ENCODE results near the gene KCNC1. TPM values are rescaled to one million over a fixed set of nuclear protein-coding genes. Genes with fewer than 3 reads are reported as not detected.

Gene KCNC1
- total and polyA plus RNA-seq, 2 of the 4 experiments (the other 2 are of a cell fraction), result 0.03 TPM; not detected in 1

DNA sequence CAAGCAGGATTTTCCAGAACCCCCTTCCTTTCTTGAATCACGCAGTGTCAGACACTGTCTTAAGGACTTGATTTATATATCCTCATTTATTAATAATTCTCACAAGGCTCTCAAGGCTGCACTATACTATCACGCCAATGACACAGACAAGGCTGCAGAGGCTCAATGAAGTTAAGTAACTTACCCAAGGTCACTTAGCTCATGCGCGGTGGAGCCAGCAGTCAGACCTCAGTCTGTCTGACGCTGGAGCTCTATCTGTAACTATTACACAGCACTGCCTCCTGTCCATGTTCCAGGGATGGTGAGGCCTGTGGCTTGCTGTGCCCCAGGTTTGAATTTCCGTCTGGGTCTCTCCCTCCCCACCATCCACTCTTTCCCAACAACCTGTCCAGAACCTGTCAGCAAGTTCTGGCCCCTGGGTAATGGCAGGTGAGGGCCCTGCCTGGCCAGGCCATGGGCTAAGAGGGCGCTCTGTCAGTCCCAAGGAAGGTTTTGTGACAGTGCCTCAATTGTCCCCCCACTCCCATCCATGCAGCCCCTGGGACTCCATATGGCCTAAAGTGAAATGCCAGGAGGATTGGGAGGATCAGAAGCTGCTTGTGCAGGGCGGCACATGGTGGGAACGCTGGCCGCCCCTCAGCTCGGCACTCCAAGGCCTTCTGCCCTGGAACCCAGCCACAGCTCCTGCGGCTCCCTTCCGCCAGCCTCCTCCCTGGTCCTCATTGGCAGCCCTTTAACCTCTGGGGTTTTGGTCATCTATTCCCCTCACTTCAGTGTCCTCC lies 8.6 kb downstream of the KCNC1 start:
- no peak overlapping the region for H3K18ac ChIP-seq (ENCODE audit: low read depth, low read length)
- no peaks in the 10 kb centered on the region for H3K36me3 ChIP-seq (ENCODE audit: control insufficient read depth, insufficient read depth, low read length)
- no peak overlapping the region for H2BK20ac ChIP-seq (ENCODE audit: low read depth, low read length)
- peak overlapping the region; percentile 69 for H2AK9ac ChIP-seq (replicated peaks; ENCODE audit: low read depth, low read length, poor library complexity)
- H4K20me1 ChIP-seq (ENCODE audit: insufficient read depth, low read length), result no peaks in the 10 kb centered on the region; the same call in 1 of the 2 replicates
- H2AK5ac ChIP-seq (ENCODE audit: low read depth, low read length), result no peak overlapping the region
- CTCF ChIA-PET, result interaction anchor here (0.6 kb wide), 1 partner anchor 447 kb away, joined by 3 read pairs; no protein-coding TSS in a partner anchor
- no peak overlapping the region for H4K91ac ChIP-seq (ENCODE audit: insufficient read depth, low read depth, low read length)
- no peaks in the 10 kb centered on the region for H3K9me1 ChIP-seq (ENCODE audit: insufficient read depth, low read length)
- no peak overlapping the region for H3K56ac ChIP-seq (ENCODE audit: extremely low read depth, insufficient read depth, low read length)
- 87% methylated on average over 7 of the region's 13 CpGs; no CpG with 5 or more reads in 1 of the 2 experiments for WGBS, 2 experiments (ENCODE audit: extremely low coverage in 2 of 2, insufficient read length in 1 of 2)
- no peaks in the 10 kb centered on the region for H3K79me1 ChIP-seq (ENCODE audit: low read depth in 1 of 2, low read length in 2 of 2)
- H3K9ac ChIP-seq (ENCODE audit: low read depth, low read length), result no peak overlapping the region
- no peak overlapping the region for H2BK120ac ChIP-seq (ENCODE audit: low read depth, low read length)
- no peak overlapping the region for H4K8ac ChIP-seq (ENCODE audit: low read depth in 2 of 2, low read length in 2 of 2)
- no peak overlapping the region for H4K5ac ChIP-seq (ENCODE audit: low read depth, low read length)
- no peak overlapping the region for H2AFZ ChIP-seq (replicated peaks; ENCODE audit: low read length, poor library complexity)
- no peaks in the 10 kb centered on the region for H3K4me1 ChIP-seq (ENCODE audit: control insufficient read depth, insufficient read depth, low read length)
- H3K4me3 ChIP-seq (ENCODE audit: insufficient read depth, low read depth, low read length), result no peak overlapping the region
- no peak overlapping the region for H3K4ac ChIP-seq (ENCODE audit: low read depth, low read length)
- DNase-seq (no peak), ATAC-seq (ENCODE audit: low read depth) (no peak)
- in situ Hi-C loops (cut with MboI; ENCODE audit: low sequenced_read_pairs) (no loop called here), dilution Hi-C loops (cut with HindIII; ENCODE audit: low sequenced_read_pairs, unreplicated experiment) (loop anchor here (25.0 kb wide), 1 partner anchor 244 kb away; no protein-coding TSS in a partner anchor), intact Hi-C loops (cut with micrococcal nuclease) (no loop called here)
- no peak overlapping the region for H2BK5ac ChIP-seq (ENCODE audit: low read depth, low read length, poor library complexity, severe bottlenecking)
- H3K23ac ChIP-seq (ENCODE audit: low read depth, low read length), result no peak overlapping the region
- H3K14ac ChIP-seq (replicated peaks; ENCODE audit: low read depth, low read length), result no peak overlapping the region
- H3K9me3 ChIP-seq (ENCODE audit: control insufficient read depth, insufficient read depth, low read length), result no peaks in the 10 kb centered on the region
- BruUV-seq (replicated peaks), result no TSS peak
- peaks cover 33% of the 10 kb centered on the region for H3K27me3 ChIP-seq (ENCODE audit: control insufficient read depth, insufficient read depth, low read length)
- no peak overlapping the region for H3K27ac ChIP-seq (ENCODE audit: insufficient read depth, low read length)
- no peak overlapping the region for H3K4me2 ChIP-seq (ENCODE audit: low read depth, low read length)
- TF ChIP-seq, protein P1, sequence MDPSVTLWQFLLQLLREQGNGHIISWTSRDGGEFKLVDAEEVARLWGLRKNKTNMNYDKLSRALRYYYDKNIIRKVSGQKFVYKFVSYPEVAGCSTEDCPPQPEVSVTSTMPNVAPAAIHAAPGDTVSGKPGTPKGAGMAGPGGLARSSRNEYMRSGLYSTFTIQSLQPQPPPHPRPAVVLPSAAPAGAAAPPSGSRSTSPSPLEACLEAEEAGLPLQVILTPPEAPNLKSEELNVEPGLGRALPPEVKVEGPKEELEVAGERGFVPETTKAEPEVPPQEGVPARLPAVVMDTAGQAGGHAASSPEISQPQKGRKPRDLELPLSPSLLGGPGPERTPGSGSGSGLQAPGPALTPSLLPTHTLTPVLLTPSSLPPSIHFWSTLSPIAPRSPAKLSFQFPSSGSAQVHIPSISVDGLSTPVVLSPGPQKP (IDR thresholded peaks at IDR 0.05; ENCODE audit: borderline replicate concordance, low read depth, low read length), result no peak
- TF ChIP-seq MXI1 (IDR thresholded peaks at IDR 0.05; ENCODE audit: borderline replicate concordance, low read depth, low read length) (no peak), RCOR1 (IDR thresholded peaks at IDR 0.05; ENCODE audit: insufficient replicate concordance, low read length) (no peak), RAD21 (IDR thresholded peaks at IDR 0.05; ENCODE audit: low read length) (no peak), CHD1 (IDR thresholded peaks at IDR 0.05; ENCODE audit: low read depth, low read length) (no peak), MAZ (IDR thresholded peaks at IDR 0.05; ENCODE audit: borderline replicate concordance, low read depth, low read length) (no peak), SMC3 (IDR thresholded peaks at IDR 0.05; ENCODE audit: low read depth, low read length) (no peak), MAFK (IDR thresholded peaks at IDR 0.05; ENCODE audit: low read depth, low read length) (no peak), CEBPB (IDR thresholded peaks at IDR 0.05; ENCODE audit: low read depth, low read length) (no peak), POLR2A (IDR thresholded peaks at IDR 0.05; ENCODE audit: low read depth, low read length) (no peak)
- TF ChIP-seq, protein P2, sequence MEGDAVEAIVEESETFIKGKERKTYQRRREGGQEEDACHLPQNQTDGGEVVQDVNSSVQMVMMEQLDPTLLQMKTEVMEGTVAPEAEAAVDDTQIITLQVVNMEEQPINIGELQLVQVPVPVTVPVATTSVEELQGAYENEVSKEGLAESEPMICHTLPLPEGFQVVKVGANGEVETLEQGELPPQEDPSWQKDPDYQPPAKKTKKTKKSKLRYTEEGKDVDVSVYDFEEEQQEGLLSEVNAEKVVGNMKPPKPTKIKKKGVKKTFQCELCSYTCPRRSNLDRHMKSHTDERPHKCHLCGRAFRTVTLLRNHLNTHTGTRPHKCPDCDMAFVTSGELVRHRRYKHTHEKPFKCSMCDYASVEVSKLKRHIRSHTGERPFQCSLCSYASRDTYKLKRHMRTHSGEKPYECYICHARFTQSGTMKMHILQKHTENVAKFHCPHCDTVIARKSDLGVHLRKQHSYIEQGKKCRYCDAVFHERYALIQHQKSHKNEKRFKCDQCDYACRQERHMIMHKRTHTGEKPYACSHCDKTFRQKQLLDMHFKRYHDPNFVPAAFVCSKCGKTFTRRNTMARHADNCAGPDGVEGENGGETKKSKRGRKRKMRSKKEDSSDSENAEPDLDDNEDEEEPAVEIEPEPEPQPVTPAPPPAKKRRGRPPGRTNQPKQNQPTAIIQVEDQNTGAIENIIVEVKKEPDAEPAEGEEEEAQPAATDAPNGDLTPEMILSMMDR (conservative IDR thresholded peaks at IDR 0.05; ENCODE audit: low read depth, low read length), result no peak
- TF ChIP-seq, protein P3, sequence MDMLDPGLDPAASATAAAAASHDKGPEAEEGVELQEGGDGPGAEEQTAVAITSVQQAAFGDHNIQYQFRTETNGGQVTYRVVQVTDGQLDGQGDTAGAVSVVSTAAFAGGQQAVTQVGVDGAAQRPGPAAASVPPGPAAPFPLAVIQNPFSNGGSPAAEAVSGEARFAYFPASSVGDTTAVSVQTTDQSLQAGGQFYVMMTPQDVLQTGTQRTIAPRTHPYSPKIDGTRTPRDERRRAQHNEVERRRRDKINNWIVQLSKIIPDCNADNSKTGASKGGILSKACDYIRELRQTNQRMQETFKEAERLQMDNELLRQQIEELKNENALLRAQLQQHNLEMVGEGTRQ (IDR thresholded peaks at IDR 0.05; ENCODE audit: low read depth, low read length), result no peak
- H2BK15ac ChIP-seq (ENCODE audit: low read depth, low read length), result no peak overlapping the region
- POLR2A ChIA-PET (ENCODE audit: unreplicated experiment), result no interaction called here
